Effector memory CD4-positive, alpha-beta T cell (primary cell): ENCODE results near the gene BCO1.
"Not testable (repeated sequence)": the region's sequence is repeated elsewhere in the genome, so short reads cannot be mapped to it uniquely, and the experiment has no call there.

Source experiments
- DNase-seq, 3 donors: peaks; one replicate each; pipeline ENCODE4 v3.0.0-alpha.2; 2020
- H3K27ac ChIP-seq: 2 replicates; pipeline ENCODE4 v1.7.0; 2013; ENCODE audit warnings: mild to moderate bottlenecking, low read length, moderate library complexity; ENCODE audit not compliant: insufficient read depth, poor library complexity, severe bottlenecking
- H3K27me3 ChIP-seq: replicated peaks from 2 replicates; pipeline ENCODE4 v1.7.0; 2013; ENCODE audit warnings: mild to moderate bottlenecking, low read length; ENCODE audit not compliant: insufficient read depth, control insufficient read depth, poor library complexity, severe bottlenecking
- H3K36me3 ChIP-seq: 2 replicates; pipeline ENCODE4 v1.7.0; 2013; ENCODE audit warnings: mild to moderate bottlenecking, low read length, moderate library complexity; ENCODE audit not compliant: control insufficient read depth, insufficient read depth
- H3K4me1 ChIP-seq: 2 replicates; pipeline ENCODE4 v1.7.0; 2013; ENCODE audit warnings: low read length, mild to moderate bottlenecking; ENCODE audit not compliant: control insufficient read depth, insufficient read depth, poor library complexity, severe bottlenecking
- H3K4me3 ChIP-seq: 2 replicates; pipeline ENCODE4 v1.7.0; 2013; ENCODE audit warnings: low read length, low read depth, mild to moderate bottlenecking; ENCODE audit not compliant: insufficient read depth, poor library complexity, severe bottlenecking
- H3K9me3 ChIP-seq: 2 replicates; pipeline ENCODE4 v1.7.0; 2013; ENCODE audit warnings: mild to moderate bottlenecking, low read length, moderate library complexity; ENCODE audit not compliant: control insufficient read depth

The BCO1 gene

DNA sequence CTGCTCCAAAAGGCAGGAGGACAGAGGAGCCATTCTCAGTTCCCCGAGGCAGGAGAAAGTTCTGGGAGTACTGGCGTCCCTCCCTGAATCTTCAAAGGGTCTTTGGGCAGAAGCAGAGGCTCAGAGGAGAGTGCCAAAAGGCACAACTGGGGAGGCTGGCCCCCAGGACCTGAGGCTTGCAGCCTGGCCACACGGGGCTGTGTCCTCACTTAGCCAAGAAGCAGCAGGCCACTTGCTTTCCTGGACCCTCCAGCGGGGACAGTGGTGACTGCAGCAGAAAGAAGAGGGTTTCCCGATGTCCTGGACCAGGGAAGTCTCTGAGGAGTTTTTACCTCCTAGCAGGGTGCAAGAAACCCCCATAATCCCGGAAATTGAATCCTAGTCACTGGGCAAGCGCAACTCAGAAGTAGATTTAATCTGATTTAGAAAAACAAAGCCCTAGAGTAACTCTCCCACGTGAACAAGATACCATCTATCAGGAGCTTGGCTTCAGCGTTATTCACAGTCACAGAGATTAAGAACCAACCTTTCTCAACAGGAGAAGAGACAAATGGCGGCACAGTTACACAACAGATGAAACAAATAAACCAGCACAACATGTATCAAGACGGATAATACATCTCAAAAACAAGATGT is 25.5 kb upstream of the BCO1 start:
- DNase-seq: no peak
- Histone ChIP-seq H3K4me1 (no peaks in the 10 kb centered on the region), H3K36me3 (no peaks in the 10 kb centered on the region), H3K4me3 (no peak overlapping the region), H3K9me3 (no peaks in the 10 kb centered on the region), H3K27ac (no peak overlapping the region), H3K27me3 (peaks cover 2% of the 10 kb centered on the region)

DNA sequence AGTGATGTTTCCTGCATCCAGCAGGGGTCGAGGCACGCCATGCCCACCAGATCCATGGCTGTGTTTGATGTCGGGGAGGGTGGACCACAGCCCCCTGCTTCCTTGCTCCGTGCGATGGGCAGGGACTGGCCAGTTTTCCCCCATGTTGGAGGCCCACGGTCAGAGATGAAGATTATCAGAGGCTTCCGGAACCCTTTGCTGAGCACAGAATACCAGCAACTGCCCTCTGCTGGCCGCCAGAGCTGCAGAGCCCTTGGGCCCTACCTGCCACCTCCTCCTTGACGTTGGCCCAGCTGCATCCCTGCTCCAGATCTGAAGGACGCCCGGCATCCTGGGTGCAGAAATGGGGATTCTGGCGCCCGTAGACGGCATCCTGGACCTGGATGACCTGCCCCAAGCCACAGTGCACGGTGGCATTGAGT is 23.7 kb upstream of the BCO1 start:
- Histone ChIP-seq H3K27ac (no peak overlapping the region), H3K9me3 (no peaks in the 10 kb centered on the region), H3K27me3 (peaks cover 2% of the 10 kb centered on the region), H3K4me3 (no peak overlapping the region), H3K4me1 (no peaks in the 10 kb centered on the region), H3K36me3 (no peaks in the 10 kb centered on the region)
- no peak for DNase-seq

DNA sequence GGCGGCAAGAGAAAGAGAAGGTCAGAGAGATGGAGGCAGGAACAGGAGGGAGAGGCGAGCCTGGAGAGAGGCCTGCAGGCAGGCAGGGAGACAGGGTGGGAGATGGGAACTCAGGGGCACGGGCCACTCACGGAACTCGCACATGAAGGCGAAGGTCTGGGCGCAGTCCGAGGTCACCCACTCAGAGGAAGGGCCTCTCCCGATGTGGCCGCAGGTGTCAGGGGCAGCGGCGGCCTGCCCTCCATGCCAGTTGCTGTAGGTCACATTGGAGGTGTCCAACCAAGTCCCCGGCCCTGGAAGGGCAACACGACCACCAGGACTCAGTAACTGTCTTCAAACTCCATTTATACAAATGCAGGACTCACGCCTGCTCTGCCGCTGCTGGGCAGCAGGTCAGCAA is 22.4 kb upstream of the BCO1 start:
- DNase-seq: no peak
- Histone ChIP-seq H3K9me3 (no peaks in the 10 kb centered on the region), H3K36me3 (no peaks in the 10 kb centered on the region), H3K27me3 (no peaks in the 10 kb centered on the region), H3K27ac (no peak overlapping the region), H3K4me3 (no peak overlapping the region), H3K4me1 (no peaks in the 10 kb centered on the region)

DNA sequence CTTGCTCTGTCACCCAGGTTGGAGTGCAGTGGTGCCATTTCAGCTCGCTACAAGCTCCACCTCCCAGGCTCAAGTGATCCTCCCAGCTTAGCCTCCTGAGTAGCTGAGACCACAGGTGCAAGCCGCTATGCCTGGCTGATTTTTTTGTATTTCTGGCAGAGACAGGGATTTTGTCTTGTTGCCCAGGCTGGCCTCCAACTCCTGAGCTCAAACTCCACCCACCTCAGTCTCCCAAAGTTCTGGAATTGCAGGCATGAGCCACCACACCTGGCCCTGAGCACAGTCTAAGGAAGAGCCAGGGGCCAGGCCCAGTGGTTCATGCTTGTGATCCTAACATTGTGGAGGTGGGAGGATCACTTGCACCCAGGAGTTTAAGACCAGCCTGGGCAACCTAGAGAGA is 21.8 kb upstream of the BCO1 start:
- Histone ChIP-seq H3K4me1 (no peaks in the 10 kb centered on the region), H3K9me3 (no peaks in the 10 kb centered on the region), H3K36me3 (no peaks in the 10 kb centered on the region), H3K27me3 (no peaks in the 10 kb centered on the region), H3K27ac (no peak overlapping the region), H3K4me3 (no peak overlapping the region)
- no peak for DNase-seq

DNA sequence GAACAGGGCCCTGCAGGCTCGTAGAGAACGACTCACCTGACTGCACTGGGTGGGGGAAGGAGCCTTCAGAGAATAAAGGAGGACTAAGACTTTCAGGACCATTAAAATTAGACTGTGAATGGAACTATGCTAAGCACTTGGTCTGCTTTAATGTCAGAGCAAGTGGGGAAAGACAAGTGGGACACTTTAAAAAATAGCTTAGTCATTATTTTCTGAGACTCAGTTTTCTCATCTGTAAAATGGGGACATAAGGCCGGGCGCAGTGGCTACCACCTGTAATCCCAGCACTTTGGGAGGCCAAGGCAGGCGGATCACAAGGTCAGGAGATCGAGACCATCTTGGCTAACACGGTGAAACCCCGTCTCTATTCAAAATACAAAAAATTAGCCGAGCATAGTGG is 19.3 kb upstream of the BCO1 start:
- no peak overlapping the region for H3K4me3 ChIP-seq
- no peak for DNase-seq

DNA sequence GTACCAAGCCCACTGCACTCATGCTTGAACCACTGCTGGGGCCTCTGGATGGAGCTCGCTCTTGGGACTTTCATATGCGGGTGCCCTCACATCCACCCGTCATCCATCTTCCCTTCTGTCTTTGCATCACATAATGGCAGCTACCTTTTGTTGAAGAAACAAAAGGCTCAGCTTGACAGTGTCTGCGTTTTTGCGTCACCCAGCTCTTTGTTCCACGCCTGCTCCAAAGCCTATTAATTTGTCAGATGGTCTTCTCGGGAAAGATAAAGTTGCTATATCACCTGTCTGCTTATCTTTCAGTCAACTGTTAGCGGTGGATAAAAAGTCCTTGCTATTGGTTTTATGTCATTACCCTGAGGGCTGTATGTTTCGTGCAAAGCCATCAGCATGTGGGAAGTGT is 18.1 kb upstream of the BCO1 start:
- DNase-seq: no peak
- Histone ChIP-seq H3K36me3 (no peaks in the 10 kb centered on the region), H3K27ac (no peak overlapping the region), H3K9me3 (no peaks in the 10 kb centered on the region), H3K4me1 (no peaks in the 10 kb centered on the region), H3K4me3 (no peak overlapping the region), H3K27me3 (no peaks in the 10 kb centered on the region)

More for the DNA sequence above, 19.3 kb upstream of the BCO1 start:
- no peaks in the 10 kb centered on the region for H3K36me3 ChIP-seq
- H3K27me3 ChIP-seq: no peaks in the 10 kb centered on the region
- no peaks in the 10 kb centered on the region for H3K9me3 ChIP-seq
- no peaks in the 10 kb centered on the region for H3K4me1 ChIP-seq
- no peak overlapping the region for H3K27ac ChIP-seq

DNA sequence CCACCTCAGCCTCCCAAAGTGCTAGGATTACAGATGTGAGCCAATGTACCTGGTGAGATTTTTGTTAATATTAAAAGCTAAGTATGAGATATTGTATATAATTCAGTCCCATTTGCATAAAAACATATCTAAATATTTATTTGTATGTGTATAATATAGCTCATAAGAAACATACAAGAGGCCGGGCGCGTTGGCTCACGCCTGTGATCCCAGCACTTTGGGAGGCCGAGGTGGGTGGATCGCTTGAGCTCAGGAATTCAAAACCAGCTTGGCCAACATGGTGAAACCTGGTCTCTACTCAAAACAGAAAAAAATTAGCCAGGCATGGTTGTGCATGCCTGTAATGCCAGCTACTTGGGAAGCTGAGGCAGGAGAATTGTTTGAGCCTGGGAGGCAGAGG is 16.8 kb upstream of the BCO1 start:
- no peaks in the 10 kb centered on the region for H3K27me3 ChIP-seq
- H3K4me1 ChIP-seq: no peaks in the 10 kb centered on the region
- no peaks in the 10 kb centered on the region for H3K36me3 ChIP-seq
- DNase-seq: no peak
- no peaks in the 10 kb centered on the region for H3K9me3 ChIP-seq
- no peak overlapping the region for H3K4me3 ChIP-seq
- no peak overlapping the region for H3K27ac ChIP-seq

DNA sequence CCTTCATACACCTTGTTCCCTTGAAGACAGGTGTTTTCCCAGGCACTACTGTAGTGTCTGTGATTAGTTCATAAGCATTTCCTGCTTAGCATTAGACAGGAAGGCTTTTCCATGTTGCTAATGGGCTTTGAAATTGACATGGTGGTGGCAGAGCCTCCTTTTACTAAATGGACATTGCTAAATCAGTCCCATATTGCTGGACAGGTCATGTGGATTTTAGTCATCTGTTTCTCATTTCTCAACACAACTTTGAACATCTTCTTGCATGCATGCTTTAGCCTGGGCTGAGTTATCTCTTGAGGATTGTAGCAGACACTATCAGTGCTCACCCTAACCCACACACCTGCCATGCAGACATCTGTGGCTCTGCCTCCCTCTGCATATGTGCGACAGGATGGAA is 13.7 kb upstream of the BCO1 start:
- Histone ChIP-seq H3K27me3 (no peaks in the 10 kb centered on the region), H3K27ac (no peak overlapping the region), H3K36me3 (no peaks in the 10 kb centered on the region), H3K4me1 (no peaks in the 10 kb centered on the region), H3K4me3 (no peak overlapping the region), H3K9me3 (no peaks in the 10 kb centered on the region)
- DNase-seq: no peak

DNA sequence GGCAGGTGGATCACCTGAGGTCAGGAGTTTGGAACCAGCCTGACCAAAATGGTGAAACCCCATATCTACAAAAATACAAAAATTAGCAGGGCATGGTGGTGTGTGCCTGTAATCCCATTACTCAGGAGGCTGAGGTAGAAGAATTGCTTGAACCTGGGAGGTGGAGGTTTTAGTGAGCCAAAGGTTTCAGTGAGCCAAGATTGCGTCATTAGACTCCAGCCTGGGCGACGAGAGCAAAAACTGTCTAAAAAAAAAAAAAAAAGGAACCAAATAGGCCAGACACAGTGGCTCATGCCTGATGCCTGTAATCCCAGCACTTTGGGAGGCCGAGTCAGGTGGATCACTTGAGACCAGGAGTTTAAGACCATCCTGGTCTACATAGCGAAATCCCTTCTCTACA is 12.8 kb upstream of the BCO1 start:
- not testable (repeated sequence) for H3K9me3 ChIP-seq, H3K36me3 ChIP-seq, H3K4me3 ChIP-seq, H3K27ac ChIP-seq, DNase-seq, H3K4me1 ChIP-seq, H3K27me3 ChIP-seq

DNA sequence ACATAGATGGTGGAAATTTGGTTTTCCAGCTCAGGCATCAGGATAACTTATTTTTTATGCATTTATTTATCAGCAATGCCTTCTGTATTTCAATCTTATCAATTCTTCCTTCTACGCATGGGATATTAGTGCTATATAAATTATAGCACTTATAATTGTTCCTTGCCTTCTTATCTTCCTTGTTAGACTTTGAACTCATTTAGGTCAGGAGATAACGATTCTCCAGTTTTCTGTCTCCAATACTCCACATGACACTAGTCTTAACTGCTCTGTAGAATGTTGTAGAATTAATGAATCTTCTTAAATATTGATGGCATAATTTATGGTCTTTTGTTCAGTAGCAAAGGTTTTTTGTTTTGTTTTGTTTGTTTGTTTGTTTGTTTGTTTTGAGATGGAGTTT is 10.7 kb upstream of the BCO1 start:
- H3K4me1 ChIP-seq: no peaks in the 10 kb centered on the region
- H3K4me3 ChIP-seq: no peak overlapping the region
- H3K27me3 ChIP-seq: no peaks in the 10 kb centered on the region
- H3K9me3 ChIP-seq: no peaks in the 10 kb centered on the region
- no peaks in the 10 kb centered on the region for H3K36me3 ChIP-seq
- DNase-seq: no peak
- no peak overlapping the region for H3K27ac ChIP-seq
